Measurements from ENCODE around the gene CLCN4. TPM values are rescaled to one million over a fixed set of nuclear protein-coding genes. Genes with fewer than 3 reads are reported as not detected.

The CLCN4 gene
- polyA plus RNA-seq, 3 donors, result 0.27 to 1.9 (median 1.3) TPM

- DNase-seq, result no peak
- Histone ChIP-seq H2AFZ (ENCODE audit: insufficient read depth, low read depth, low read length, poor library complexity, severe bottlenecking) (no peak overlapping the region), H3K9ac (ENCODE audit: insufficient read depth, low read length, poor library complexity, severe bottlenecking) (no peak overlapping the region), H3K27ac (ENCODE audit: low read depth in 1 of 2, low read length in 2 of 2) (no peak overlapping the region), H3K79me2 (ENCODE audit: insufficient read depth, low read length) (no peaks in the 10 kb centered on the region), H3K27me3 (ENCODE audit: control insufficient read depth in 2 of 2, insufficient read depth in 2 of 2, low read length in 2 of 2) (peaks cover 23 to 42% of the 10 kb centered on the region in 2 donors), H3K9me3 (replicated peaks in 1 of 2; ENCODE audit: control insufficient read depth in 1 of 2, insufficient read depth in 1 of 2, low read length in 2 of 2) (no peaks in the 10 kb centered on the region), H3K36me3 (replicated peaks in 1 of 2; ENCODE audit: control insufficient read depth in 1 of 2, insufficient read depth in 2 of 2, low read length in 2 of 2) (no peaks in the 10 kb centered on the region), H4K20me1 (ENCODE audit: insufficient read depth, low read length) (no peaks in the 10 kb centered on the region), H3K4me2 (replicated peaks; ENCODE audit: extremely low read depth, low read length, poor library complexity, severe bottlenecking) (no peak overlapping the region), H3K4me1 (ENCODE audit: control insufficient read depth in 1 of 2, insufficient read depth in 2 of 2, low read length in 2 of 2) (peaks cover 16 to 22% of the 10 kb centered on the region in 2 donors), H3K4me3 (replicated peaks in 1 of 3; ENCODE audit: low read depth in 2 of 3, low read length in 3 of 3) (no peak overlapping the region)
- intact Hi-C loops (cut with micrococcal nuclease), result no loop called here
- Mint-ChIP-seq H3K27me3 (ENCODE audit: low read depth in 3 of 3) (peaks cover 11 to 46% (median 31%) of the 10 kb centered on the region in 3 donors), H3K4me1 (peaks cover 19% of the 10 kb centered on the region), H3K9me3 (peaks cover 0 to 8% (median 3%) of the 10 kb centered on the region in 7 donors), H3K36me3 (peaks cover 0 to 13% of the 10 kb centered on the region in 2 donors), H3K4me3 (peak overlapping the region in 1 of 2 donors; percentile 80), H3K27ac (no peak overlapping the region)
- no CpG with 5 or more reads among the region's 7 CpGs for WGBS (ENCODE audit: insufficient coverage)
- TF ChIP-seq CTCF (IDR thresholded peaks at IDR 0.05), result no peak
Observed at GRCh38 chrX:10159145-10159468, 2.3 kb downstream of the CLCN4 start.

GRCh38 chrX:10160211-10160610 lies 3.4 kb downstream of the CLCN4 start:
- intact Hi-C loops (cut with micrococcal nuclease), result no loop called here
- H3K36me3 Mint-ChIP-seq, result peaks cover 0 to 13% of the 10 kb centered on the region in 2 donors
- no peak for DNase-seq
- no peaks in the 10 kb centered on the region for H3K9me3 ChIP-seq (replicated peaks in 1 of 2; ENCODE audit: control insufficient read depth in 1 of 2, insufficient read depth in 1 of 2, low read length in 2 of 2)
- H2AFZ ChIP-seq (ENCODE audit: insufficient read depth, low read depth, low read length, poor library complexity, severe bottlenecking), result no peak overlapping the region
- H3K9me3 Mint-ChIP-seq, result peaks cover 0 to 8% (median 4%) of the 10 kb centered on the region in 7 donors
- no peak for TF ChIP-seq CTCF (IDR thresholded peaks at IDR 0.05)
- H3K4me1 Mint-ChIP-seq, result peaks cover 30% of the 10 kb centered on the region
- no peaks in the 10 kb centered on the region for H3K36me3 ChIP-seq (replicated peaks in 1 of 2; ENCODE audit: control insufficient read depth in 1 of 2, insufficient read depth in 2 of 2, low read length in 2 of 2)
- H3K4me3 Mint-ChIP-seq, result peak overlapping the region in 1 of 2 donors; percentile 46
- H3K4me3 ChIP-seq (replicated peaks in 1 of 3; ENCODE audit: low read depth in 2 of 3, low read length in 3 of 3), result no peak overlapping the region
- H3K9ac ChIP-seq (ENCODE audit: insufficient read depth, low read length, poor library complexity, severe bottlenecking), result no peak overlapping the region
- peaks cover 23 to 42% of the 10 kb centered on the region in 2 donors for H3K27me3 ChIP-seq (ENCODE audit: control insufficient read depth in 2 of 2, insufficient read depth in 2 of 2, low read length in 2 of 2)
- peaks cover 24 to 32% of the 10 kb centered on the region in 2 donors for H3K4me1 ChIP-seq (ENCODE audit: control insufficient read depth in 1 of 2, insufficient read depth in 2 of 2, low read length in 2 of 2)
- no peak overlapping the region for H3K27ac ChIP-seq (ENCODE audit: low read depth in 1 of 2, low read length in 2 of 2)
- WGBS (ENCODE audit: insufficient coverage), result 100% methylated on average over 4 of the region's 9 CpGs
- H3K27ac Mint-ChIP-seq, result no peak overlapping the region
- no peaks in the 10 kb centered on the region for H4K20me1 ChIP-seq (ENCODE audit: insufficient read depth, low read length)
- H3K27me3 Mint-ChIP-seq (ENCODE audit: low read depth in 3 of 3), result peaks cover 11 to 49% (median 31%) of the 10 kb centered on the region in 3 donors
- H3K4me2 ChIP-seq (replicated peaks; ENCODE audit: extremely low read depth, low read length, poor library complexity, severe bottlenecking), result no peak overlapping the region
- no peaks in the 10 kb centered on the region for H3K79me2 ChIP-seq (ENCODE audit: insufficient read depth, low read length)
